Left ventricle myocardium inferior (tissue), 1 donor: ENCODE data around the gene GBA3. TPM values are rescaled to one million over a fixed set of nuclear protein-coding genes. Genes with fewer than 3 reads are reported as not detected.

Experiments used
- DNase-seq: peaks from one replicate; pipeline ENCODE4 v3.0.0-alpha.2; 2020
- H3K27ac ChIP-seq: fragments of 200-600 bp; replicated peaks from 2 replicates; pipeline ENCODE4 v1.8.0; 2021
- H3K27me3 ChIP-seq: fragments of 200-600 bp; 2 replicates; pipeline ENCODE4 v1.8.0; 2021; ENCODE audit warnings: low read depth
- H3K36me3 ChIP-seq: fragments of 200-600 bp; 2 replicates; pipeline ENCODE4 v1.8.0; 2021
- H3K4me1 ChIP-seq: fragments of 200-600 bp; 2 replicates; pipeline ENCODE4 v1.8.0; 2021
- H3K4me3 ChIP-seq: fragments of 200-600 bp; 2 replicates; pipeline ENCODE4 v1.8.0; 2021; ENCODE audit warnings: mild to moderate bottlenecking, moderate library complexity
- H3K9me3 ChIP-seq: fragments of 200-600 bp; replicated peaks from 2 replicates; pipeline ENCODE4 v1.8.0; 2021
- intact Hi-C: fragments of 100-400 bp; cut with micrococcal nuclease; formaldehyde crosslinking; loops from one replicate; pipeline ENCODE4 v1.11.0; 2022
- total RNA-seq: library from RNA; stranded (reverse); fragmentation: NEBNext Ultra II Directional; extraction: Animal tissue kit (Norgen Biotek cat#: 25700); gene quantifications from one replicate; pipeline ENCODE4 v1.2.1, GENCODE V29; 2021
- TF ChIP-seq, protein P1 (sequence below): fragments of 200-600 bp; IDR thresholded peaks from 2 replicates; pipeline ENCODE4 v1.8.0; 2021; ENCODE audit warnings: antibody characterized with exemption, mild to moderate bottlenecking, borderline replicate concordance
- donor health status: DM: no; HTN: yes; CAD: no; lungs with severe emphysema.

Gene GBA3
- total RNA-seq, 1 donor from 2014 or later: not detected

DNA sequence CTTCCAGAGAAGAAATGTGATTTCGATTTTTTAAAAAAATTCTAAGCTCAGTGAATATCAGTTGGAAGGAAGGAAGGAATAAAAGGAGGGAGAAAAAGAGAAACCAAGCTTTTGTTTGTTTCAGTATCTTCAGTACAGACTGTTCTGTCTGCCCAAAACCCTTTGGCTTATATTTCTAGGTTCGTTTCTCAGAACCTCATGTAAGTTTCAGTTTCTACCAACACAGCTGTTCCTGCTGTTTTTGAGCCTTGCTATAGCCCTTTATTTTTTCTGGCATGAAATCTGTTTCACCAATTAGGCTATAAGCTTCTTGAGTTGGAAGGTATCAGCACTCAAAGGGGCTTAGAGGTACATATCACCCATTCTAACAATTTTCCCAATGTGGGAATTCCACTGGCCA lies 157.9 kb downstream of the GBA3 start:
- no peak for DNase-seq
- Histone ChIP-seq H3K9me3 (no peaks in the 10 kb centered on the region), H3K36me3 (no peaks in the 10 kb centered on the region), H3K27me3 (no peaks in the 10 kb centered on the region), H3K4me3 (no peak overlapping the region), H3K27ac (no peak overlapping the region), H3K4me1 (no peaks in the 10 kb centered on the region)
- intact Hi-C loops: no loop called here
- TF ChIP-seq, protein P1, sequence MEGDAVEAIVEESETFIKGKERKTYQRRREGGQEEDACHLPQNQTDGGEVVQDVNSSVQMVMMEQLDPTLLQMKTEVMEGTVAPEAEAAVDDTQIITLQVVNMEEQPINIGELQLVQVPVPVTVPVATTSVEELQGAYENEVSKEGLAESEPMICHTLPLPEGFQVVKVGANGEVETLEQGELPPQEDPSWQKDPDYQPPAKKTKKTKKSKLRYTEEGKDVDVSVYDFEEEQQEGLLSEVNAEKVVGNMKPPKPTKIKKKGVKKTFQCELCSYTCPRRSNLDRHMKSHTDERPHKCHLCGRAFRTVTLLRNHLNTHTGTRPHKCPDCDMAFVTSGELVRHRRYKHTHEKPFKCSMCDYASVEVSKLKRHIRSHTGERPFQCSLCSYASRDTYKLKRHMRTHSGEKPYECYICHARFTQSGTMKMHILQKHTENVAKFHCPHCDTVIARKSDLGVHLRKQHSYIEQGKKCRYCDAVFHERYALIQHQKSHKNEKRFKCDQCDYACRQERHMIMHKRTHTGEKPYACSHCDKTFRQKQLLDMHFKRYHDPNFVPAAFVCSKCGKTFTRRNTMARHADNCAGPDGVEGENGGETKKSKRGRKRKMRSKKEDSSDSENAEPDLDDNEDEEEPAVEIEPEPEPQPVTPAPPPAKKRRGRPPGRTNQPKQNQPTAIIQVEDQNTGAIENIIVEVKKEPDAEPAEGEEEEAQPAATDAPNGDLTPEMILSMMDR: no peak

DNA sequence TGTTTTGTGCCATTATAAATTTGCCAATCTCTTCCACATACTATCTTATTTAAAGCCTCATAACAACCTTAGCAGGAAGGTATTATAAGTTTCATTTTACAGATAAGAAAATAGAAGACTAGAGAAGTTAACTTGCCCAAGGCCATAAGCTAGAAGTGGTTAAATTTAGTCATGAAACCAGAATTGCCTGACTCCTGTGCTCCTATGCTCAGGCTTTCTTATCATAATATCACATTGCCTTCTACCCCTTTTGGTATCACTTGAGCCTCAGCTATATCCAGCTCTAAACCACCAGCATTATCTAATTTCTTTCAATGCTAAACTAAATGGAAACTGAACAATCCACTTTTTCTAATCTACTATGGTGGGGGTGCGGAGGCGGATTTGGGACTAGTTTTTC lies 164.7 kb downstream of the GBA3 start:
- Histone ChIP-seq H3K9me3 (no peaks in the 10 kb centered on the region), H3K4me1 (no peaks in the 10 kb centered on the region), H3K4me3 (no peak overlapping the region), H3K27ac (no peak overlapping the region), H3K27me3 (no peaks in the 10 kb centered on the region), H3K36me3 (no peaks in the 10 kb centered on the region)
- DNase-seq: no peak
- intact Hi-C loops: no loop called here
- TF ChIP-seq, protein P1: no peak

DNA sequence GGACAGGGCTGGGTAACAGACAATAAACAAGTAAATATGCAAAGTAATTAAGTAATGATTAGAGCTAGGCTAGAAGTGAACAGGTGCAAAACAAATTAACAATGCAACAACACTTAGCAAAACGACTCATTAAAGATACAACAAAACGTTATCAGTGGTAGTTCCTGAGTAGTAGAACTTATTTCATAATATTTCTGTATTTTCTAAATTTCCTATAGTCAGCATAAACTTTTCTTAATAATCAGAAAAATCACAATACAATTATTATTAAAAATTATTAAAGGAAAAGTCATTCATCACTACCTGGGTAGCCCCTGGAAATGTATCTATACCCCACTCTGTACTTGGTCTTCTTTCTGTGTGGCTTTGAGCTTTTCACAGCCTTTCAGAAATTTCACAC lies 166.6 kb downstream of the GBA3 start:
- Histone ChIP-seq H3K4me1 (no peaks in the 10 kb centered on the region), H3K27me3 (no peaks in the 10 kb centered on the region), H3K4me3 (no peak overlapping the region), H3K36me3 (no peaks in the 10 kb centered on the region), H3K27ac (no peak overlapping the region), H3K9me3 (no peaks in the 10 kb centered on the region)
- intact Hi-C loops: no loop called here
- TF ChIP-seq, protein P1: no peak
- DNase-seq: no peak

Other genes starting within 250 kb of the GBA3 start
- gene ADGRA3, start 176.9 kb upstream of the GBA3 start, total RNA-seq: 26.9 TPM